Activated CD4-positive, alpha-beta T cell treated with anti-CD3 and anti-CD28 coated beads, Interleukin-2, amount 10 ng/mL, durations not matched to agents 24 days and 14 days (primary cell): ENCODE data around the gene SOX1. TPM values are rescaled to one million over a fixed set of nuclear protein-coding genes. Genes with fewer than 3 reads are reported as not detected.

Experiments used
- DNase-seq: peaks from one replicate; pipeline ENCODE4 v3.0.0; 2022
- H3K27ac Mint-ChIP-seq: one replicate; pipeline ENCODE4 v1.8.0; 2022; ENCODE audit warnings: mild to moderate bottlenecking, mixed read lengths
- H3K27me3 Mint-ChIP-seq: one replicate; pipeline ENCODE4 v1.8.0; 2022; ENCODE audit warnings: mixed read lengths
- H3K36me3 Mint-ChIP-seq: one replicate; pipeline ENCODE4 v1.8.0; 2022; ENCODE audit warnings: low read depth, mild to moderate bottlenecking, mixed read lengths
- H3K4me1 Mint-ChIP-seq: one replicate; pipeline ENCODE4 v1.8.0; 2021; ENCODE audit warnings: mixed read lengths
- H3K4me3 Mint-ChIP-seq: one replicate; pipeline ENCODE4 v1.8.0; 2022; ENCODE audit warnings: mild to moderate bottlenecking, moderate library complexity, mixed read lengths
- H3K9me3 Mint-ChIP-seq: one replicate; pipeline ENCODE4 v1.8.0; 2021; ENCODE audit warnings: mixed read lengths
- intact Hi-C: fragments of 100-400 bp; cut with micrococcal nuclease; formaldehyde crosslinking; loops from one replicate; pipeline ENCODE4 v1.15.1; 2023
- total RNA-seq: library from RNA; stranded (reverse); gene quantifications from 2 replicates; pipeline ENCODE4 v1.2.3, GENCODE V29; 2022

Gene SOX1
- total RNA-seq, 1 donor from 2014 or later = not detected

DNA sequence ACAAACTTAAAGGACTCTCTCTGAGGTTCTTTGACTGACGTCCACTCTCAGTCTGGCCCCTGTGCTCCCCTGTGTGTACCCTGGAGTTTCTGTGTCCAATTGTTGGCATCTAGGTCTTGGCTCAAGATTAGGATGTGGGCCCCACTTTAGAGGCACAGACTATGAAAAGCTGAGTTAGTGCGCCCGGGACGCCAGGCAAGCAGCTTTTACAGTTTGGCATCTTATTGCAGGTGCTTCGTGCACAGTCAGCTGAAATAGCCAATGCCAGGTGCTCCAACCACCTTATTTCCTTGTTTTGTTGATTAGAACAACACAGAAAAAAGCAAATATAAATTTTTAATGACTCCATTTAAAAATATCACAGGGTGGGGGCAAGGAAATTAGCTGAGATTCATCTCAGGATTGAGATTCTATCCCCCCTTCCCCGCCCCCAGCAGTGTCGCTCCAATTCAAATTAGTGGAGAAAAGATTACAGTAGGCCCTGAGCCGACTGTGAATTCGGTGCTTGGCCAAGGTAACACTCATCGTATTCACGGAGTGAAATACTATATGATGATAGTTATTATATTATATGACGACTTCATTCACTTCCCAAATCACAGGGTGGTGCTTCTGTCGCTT, 4.3 kb downstream of the SOX1 start:
- Mint-ChIP-seq H3K27me3 (peaks cover 65% of the 10 kb centered on the region), H3K4me1 (no peaks in the 10 kb centered on the region), H3K27ac (no peak overlapping the region), H3K4me3 (no peak overlapping the region), H3K36me3 (peaks cover 13% of the 10 kb centered on the region), H3K9me3 (peaks cover 13% of the 10 kb centered on the region)
- no peak for DNase-seq
- intact Hi-C loops = loop anchor here (2.0 to 10.0 kb wide), 3 partner anchors 16 to 534 kb away; no protein-coding TSS in a partner anchor

DNA sequence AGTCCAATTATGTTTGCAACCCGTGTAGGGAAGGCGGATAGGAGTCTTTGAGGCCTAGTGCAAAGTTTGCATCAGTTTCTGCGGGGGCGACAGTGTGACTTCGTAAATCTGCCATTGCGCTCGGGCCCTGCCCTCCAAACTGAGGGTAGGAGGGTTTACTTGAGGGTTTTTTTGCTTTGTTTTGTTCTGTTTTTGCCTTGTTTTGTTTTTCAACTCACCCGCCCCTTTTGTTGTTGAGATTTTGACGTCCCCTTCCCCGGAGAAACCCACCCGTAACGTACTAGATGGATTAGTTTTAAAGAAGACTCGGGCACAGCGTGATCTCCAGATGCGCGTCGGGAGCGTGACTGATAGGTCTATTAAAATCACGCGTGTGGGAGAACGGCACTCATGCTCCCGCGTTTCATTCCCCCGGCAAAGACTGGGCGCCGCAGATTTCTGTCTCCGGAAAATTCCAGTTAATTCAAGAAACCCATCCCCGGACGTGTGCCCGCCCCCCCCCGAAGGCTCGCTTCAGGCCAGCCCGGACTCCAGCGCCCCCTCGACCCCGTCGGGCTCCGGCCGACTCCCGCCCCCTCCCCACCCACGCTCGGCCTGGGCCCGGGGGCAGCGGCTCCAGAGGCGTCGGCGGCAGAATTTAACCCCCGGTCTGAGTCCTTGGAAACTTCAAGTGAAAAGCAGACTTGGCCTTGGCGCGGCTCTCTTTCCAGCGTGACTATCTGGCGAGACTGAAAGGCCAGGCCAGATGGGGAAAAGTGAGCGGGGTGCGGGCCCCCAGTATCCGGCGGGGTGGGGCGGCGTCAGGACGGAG, 5.0 kb downstream of the SOX1 start:
- no peaks in the 10 kb centered on the region for H3K4me1 Mint-ChIP-seq
- H3K9me3 Mint-ChIP-seq = peaks cover 13% of the 10 kb centered on the region
- no peak for DNase-seq

DNA sequence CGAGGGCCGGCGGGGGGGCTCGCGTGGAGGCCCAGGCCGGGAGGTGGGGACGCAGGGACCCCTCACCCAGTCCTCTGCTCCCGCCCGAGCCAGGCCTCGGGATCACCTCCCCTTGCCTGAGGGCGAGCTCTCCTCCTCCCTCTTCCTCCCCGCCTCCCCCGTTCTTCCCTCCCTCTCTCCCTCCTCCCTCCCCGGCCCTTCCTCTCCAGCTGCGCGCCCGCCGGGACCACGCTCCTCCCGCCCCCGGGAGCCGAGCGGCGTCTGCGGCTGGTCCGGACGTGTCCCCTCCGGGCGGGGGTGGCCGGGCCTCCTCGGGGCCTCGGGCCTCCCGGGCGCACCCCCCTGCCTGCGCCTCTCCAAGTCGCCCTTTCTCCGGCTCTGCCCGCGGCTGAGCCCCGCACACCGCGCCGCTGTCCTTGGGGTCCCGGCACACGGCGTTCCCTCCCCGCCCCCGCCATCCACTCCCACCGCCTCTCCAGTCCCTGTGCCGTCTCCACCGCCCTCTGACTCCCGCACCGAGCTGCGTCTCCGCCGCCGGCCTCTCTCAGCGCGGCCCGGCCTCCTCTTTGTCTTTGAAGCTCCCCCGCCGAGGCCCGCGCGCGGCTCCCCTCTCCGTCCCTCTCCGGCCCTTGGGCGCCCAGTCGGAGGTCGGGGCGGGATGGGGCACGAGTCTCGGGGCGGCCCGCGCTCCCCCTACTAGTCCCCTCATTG, 5.7 kb downstream of the SOX1 start:
- intact Hi-C loops = loop anchor here (1.0 to 10.0 kb wide), 3 partner anchors 7 to 532 kb away; no protein-coding TSS in a partner anchor
- Mint-ChIP-seq H3K36me3 (peaks cover 11% of the 10 kb centered on the region), H3K27me3 (peaks cover 67% of the 10 kb centered on the region), H3K27ac (no peak overlapping the region), H3K9me3 (peaks cover 13% of the 10 kb centered on the region), H3K4me3 (no peak overlapping the region), H3K4me1 (no peaks in the 10 kb centered on the region)
- no peak for DNase-seq

More for the DNA sequence above, 5.0 kb downstream of the SOX1 start:
- intact Hi-C loops = loop anchor here (2.0 to 10.0 kb wide), 3 partner anchors 17 to 533 kb away; no protein-coding TSS in a partner anchor
- Mint-ChIP-seq H3K4me3 (peak overlapping the region; percentile 14), H3K27ac (peak overlapping the region; percentile 27), H3K36me3 (peaks cover 11% of the 10 kb centered on the region), H3K27me3 (peaks cover 68% of the 10 kb centered on the region)

DNA sequence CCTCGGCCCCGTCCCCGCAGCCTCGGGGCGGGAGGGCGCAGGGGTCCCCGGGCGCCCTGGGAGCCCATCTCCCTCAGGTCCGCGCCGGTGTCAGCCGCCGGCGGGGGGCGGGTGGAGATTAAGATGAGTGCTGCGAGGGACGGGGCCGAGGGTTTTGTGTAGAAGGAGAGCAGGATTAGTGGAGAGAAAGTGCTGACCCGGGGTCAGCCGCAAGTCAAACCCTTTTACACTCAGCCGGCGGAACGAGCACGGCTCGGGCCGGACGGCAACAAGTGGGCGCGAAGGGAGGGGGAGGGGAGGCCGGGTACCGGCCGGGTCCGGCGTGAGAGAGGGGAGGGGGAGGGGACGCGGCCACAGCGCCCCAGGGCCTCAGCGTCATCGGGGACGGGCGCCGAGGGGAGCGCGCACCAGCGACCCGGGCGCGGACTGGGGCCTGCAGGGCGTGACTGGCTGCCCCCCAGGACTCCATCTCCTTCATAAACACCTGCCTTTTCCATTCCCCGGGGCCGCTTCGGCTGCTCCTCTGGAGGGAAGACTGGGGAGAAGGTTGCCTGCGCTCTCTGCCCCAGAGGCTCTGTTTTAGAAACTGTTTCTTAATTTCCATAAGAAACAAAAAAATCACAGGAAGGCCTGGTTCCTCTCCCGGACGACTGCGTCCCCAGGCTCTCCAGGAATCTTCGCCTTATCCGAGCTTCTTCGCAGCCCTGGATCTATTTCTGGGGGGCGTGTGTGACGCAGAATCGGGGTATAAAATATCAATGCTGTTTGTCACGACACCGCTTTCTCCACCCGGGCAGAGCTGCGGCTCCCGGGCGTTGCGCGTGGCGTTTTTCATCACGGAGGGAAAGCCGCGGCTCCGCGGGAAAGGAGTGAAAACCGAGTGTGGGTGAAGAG, 6.5 kb downstream of the SOX1 start:
- peaks cover 11% of the 10 kb centered on the region for H3K36me3 Mint-ChIP-seq
- intact Hi-C loops = loop anchor here (1.0 to 10.0 kb wide), 3 partner anchors 8 to 531 kb away; no protein-coding TSS in a partner anchor
- H3K27me3 Mint-ChIP-seq = peaks cover 69% of the 10 kb centered on the region
- DNase-seq = peak; percentile 47
- H3K4me3 Mint-ChIP-seq = no peak overlapping the region
- no peaks in the 10 kb centered on the region for H3K4me1 Mint-ChIP-seq
- peaks cover 13% of the 10 kb centered on the region for H3K9me3 Mint-ChIP-seq
- H3K27ac Mint-ChIP-seq = peak overlapping the region; percentile 78

DNA sequence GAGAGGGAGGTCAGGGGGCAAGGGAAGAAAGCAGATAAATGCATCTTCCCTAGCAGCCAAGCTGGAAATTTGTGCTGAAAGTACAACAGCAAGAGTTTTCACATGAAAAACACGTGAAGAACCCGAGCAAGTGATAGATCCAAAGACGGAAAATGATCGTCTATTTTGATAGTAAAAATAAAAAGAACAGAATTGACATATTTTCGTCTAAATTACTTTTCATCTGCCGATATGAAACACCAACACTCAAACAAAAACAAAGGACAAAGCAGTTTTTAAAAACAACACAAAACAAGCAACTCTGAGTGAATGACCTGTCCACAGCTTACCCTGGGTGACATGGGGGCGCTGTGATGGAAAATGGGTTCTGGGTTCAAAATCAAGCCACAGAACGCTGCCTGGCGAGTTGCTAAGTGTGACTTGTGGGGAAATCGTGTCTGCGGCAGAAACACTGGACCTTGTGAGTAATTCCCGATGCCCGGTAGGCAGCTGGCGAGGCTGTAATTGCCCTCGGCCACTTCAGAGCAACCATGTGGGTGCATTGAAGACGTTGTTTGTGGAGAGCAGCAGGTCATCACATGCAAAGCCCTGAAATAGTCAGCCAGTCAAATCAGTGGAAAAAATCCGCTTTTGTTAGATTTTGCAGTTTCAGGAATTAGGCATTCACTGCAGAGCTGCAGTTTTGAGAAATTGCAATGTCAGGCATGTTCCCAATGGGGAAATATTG, 7.4 kb downstream of the SOX1 start:
- intact Hi-C loops = loop anchor here (5.0 to 10.0 kb wide), 2 partner anchors 33 to 530 kb away; no protein-coding TSS in a partner anchor
- no peaks in the 10 kb centered on the region for H3K4me1 Mint-ChIP-seq
- H3K27ac Mint-ChIP-seq = peak overlapping the region; percentile 78
- H3K27me3 Mint-ChIP-seq = peaks cover 64% of the 10 kb centered on the region
- peaks cover 6% of the 10 kb centered on the region for H3K36me3 Mint-ChIP-seq
- no peak for DNase-seq
- peaks cover 12% of the 10 kb centered on the region for H3K9me3 Mint-ChIP-seq
- no peak overlapping the region for H3K4me3 Mint-ChIP-seq

DNA sequence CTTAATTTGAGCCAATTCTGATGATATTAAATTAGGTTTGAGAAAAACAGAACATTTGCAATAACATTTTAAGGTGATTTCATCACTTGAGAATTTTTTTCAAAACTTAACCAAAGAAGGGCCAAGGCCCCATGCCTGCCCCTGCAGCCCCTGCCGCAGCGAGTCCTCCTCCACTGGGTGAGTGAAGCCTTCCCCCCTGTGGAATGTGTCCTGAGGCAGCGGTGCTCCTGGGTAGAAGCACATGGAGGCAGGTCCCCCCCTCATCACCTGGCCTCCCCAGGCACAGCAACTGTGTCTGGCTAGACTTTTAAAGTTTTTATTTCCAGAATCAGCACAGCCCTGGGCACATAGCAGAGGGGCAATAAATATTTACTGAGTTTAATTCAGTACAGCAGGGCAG, 10.8 kb downstream of the SOX1 start:
- DNase-seq = no peak
- intact Hi-C loops = loop anchor here (10.0 kb wide), 1 partner anchor 527 kb away; no protein-coding TSS in a partner anchor
- Mint-ChIP-seq H3K4me3 (no peak overlapping the region), H3K9me3 (no peaks in the 10 kb centered on the region), H3K27me3 (peaks cover 38% of the 10 kb centered on the region), H3K36me3 (no peaks in the 10 kb centered on the region), H3K27ac (no peak overlapping the region), H3K4me1 (no peaks in the 10 kb centered on the region)

DNA sequence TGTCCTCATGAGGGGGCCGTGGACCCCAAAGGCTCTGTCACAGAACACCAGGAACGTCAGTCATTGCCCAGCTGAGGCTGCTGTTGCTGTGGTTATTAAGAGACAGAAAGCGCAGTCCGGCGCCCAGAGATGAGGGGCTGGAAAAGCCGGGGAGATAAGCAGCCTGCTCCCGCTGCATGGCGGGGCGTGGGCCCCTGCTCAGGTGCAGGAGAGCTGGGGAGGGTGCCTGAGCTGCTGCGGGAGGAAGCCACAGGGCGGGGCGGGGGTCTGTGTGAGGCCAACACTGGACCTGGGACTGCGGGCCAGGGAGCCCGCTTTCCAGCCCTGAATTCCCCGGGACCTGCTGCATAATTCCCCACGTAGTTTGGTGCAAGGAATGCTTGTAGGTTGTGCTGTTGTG, 11.3 kb downstream of the SOX1 start:
- Mint-ChIP-seq H3K27ac (no peak overlapping the region), H3K9me3 (no peaks in the 10 kb centered on the region), H3K4me3 (no peak overlapping the region), H3K27me3 (peaks cover 37% of the 10 kb centered on the region), H3K36me3 (no peaks in the 10 kb centered on the region), H3K4me1 (no peaks in the 10 kb centered on the region)
- DNase-seq = no peak
- intact Hi-C loops = loop anchor here (10.0 kb wide), 1 partner anchor 527 kb away; no protein-coding TSS in a partner anchor

DNA sequence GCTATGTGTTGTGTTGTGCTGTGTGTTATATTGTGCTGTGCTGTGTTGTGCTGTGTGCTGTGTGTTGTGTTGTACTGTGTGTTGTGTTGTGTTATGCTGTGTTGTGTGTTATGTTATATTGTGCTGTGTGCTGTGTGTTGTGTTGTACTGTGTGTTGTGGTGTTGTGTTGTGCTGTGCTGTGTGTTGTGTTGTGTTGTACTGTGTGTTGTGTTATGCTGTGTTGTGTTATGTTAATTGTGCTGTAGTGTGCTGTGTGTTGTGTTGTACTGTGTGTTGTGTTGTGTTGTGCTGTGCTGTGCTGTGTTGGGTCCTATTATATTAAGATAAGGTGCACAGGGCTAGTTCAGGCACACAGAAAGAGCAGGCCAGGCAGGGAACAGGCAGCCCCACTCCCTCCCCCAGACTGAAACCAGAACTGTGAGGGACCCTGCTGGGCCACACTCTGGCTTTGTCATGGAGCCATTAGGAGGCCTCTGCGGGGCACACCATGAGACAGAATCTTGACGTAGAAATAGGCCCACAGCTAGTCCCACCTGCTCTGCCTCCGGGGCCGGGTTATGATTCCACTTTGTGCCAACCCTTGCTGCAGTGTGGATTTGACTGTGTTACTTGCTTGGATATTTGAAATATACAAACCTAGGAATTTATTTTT, 12.1 kb downstream of the SOX1 start:
- intact Hi-C loops = loop anchor here (10.0 kb wide), 1 partner anchor 526 kb away; no protein-coding TSS in a partner anchor
- Mint-ChIP-seq H3K27ac (no peak overlapping the region), H3K9me3 (peaks cover 6% of the 10 kb centered on the region), H3K4me1 (no peaks in the 10 kb centered on the region), H3K27me3 (peaks cover 31% of the 10 kb centered on the region), H3K4me3 (no peak overlapping the region), H3K36me3 (no peaks in the 10 kb centered on the region)
- no peak for DNase-seq

DNA sequence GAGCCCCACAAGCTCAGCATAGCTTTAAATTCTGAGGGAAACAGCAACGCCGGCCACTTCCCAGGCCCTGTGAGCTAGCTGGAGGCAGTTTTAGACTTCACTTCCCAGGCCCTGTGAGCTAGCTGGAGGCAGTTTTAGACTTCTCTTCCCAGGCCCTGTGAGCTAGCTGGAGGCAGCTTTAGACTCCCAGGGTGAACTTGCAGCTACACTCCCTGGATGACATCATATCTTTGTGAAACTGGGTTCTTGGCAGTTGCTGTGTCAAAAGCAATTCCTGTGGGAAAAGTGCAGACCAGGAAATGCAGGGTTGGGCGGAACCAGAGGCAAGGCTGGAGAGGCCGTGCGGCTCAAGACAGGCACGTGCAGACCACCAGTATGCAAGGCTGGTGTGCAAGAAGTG, 12.7 kb downstream of the SOX1 start:
- Mint-ChIP-seq H3K27me3 (peaks cover 24% of the 10 kb centered on the region), H3K4me1 (no peaks in the 10 kb centered on the region), H3K36me3 (no peaks in the 10 kb centered on the region), H3K9me3 (peaks cover 11% of the 10 kb centered on the region), H3K27ac (no peak overlapping the region), H3K4me3 (no peak overlapping the region)
- intact Hi-C loops = loop anchor here (10.0 kb wide), 1 partner anchor 525 kb away; no protein-coding TSS in a partner anchor
- DNase-seq = no peak

DNA sequence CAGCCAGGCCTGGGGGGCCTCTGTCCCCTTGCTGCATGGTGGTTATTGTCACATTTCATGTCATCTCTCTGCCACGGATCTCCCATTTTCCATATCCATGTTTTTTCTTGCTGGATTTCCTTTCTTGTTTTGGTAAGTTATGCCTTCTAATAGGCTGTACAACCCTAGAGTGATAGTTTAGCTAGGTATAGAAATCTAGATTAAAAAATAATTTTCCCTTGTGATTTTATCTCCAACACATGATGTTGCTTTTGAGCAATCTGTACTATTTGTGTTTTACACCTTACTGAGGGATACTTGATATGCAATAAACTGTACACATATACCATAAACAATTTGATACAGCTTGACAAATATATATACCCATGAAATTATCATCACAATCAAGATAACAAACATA, 17.0 kb downstream of the SOX1 start:
- Mint-ChIP-seq H3K9me3 (peaks cover 17% of the 10 kb centered on the region), H3K4me1 (no peaks in the 10 kb centered on the region), H3K36me3 (no peaks in the 10 kb centered on the region)

DNA sequence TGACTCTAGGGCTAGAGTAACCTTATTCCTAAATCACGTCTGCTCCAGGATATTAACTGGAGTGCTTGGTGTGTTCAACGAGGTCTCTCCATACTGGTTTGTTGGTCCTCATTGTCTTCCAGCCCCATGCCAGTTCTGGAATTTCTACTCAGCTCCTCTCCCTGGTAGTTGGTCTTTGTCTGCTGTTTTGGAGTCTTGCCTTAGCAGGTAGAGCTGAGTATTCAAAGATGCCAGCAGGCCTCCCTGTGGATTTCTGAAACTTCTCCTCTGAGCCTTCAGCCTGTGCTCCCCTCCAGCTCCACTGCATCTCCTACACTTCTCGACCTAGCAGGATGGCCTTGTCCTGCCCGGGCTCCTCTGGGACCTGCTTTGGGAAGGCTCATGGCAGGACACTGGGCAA, 25.5 kb downstream of the SOX1 start:
- no peak overlapping the region for H3K4me3 Mint-ChIP-seq
- H3K9me3 Mint-ChIP-seq = no peaks in the 10 kb centered on the region
- DNase-seq = no peak
- no peaks in the 10 kb centered on the region for H3K4me1 Mint-ChIP-seq
- H3K36me3 Mint-ChIP-seq = no peaks in the 10 kb centered on the region
- H3K27me3 Mint-ChIP-seq = peaks cover 2% of the 10 kb centered on the region
- no peak overlapping the region for H3K27ac Mint-ChIP-seq
- intact Hi-C loops = no loop called here

More for the DNA sequence above, 17.0 kb downstream of the SOX1 start:
- intact Hi-C loops = no loop called here
- Mint-ChIP-seq H3K4me3 (no peak overlapping the region), H3K27me3 (no peaks in the 10 kb centered on the region), H3K27ac (no peak overlapping the region)
- DNase-seq = no peak

DNA sequence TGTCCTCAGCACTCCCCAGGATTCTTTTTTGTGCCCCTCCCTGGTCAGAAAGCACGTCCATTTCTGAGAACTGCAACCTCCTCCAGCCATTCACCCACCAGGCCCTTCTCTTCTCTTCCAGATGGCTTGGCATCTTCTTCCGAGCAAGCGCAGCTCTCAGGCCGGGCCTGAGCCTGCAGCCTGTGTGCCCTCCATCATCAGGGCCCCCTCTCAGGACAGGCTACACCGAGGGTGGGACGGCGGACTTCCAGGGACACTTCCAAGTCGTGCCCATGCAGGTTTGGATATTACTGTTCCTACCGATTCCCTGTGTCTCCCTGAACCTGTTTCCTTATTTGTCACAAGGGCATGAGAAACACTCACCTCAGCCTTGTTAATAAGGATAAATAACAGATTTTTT, 28.4 kb downstream of the SOX1 start:
- H3K4me3 Mint-ChIP-seq = no peak overlapping the region
- H3K27ac Mint-ChIP-seq = no peak overlapping the region
- H3K36me3 Mint-ChIP-seq = no peaks in the 10 kb centered on the region
- no peaks in the 10 kb centered on the region for H3K4me1 Mint-ChIP-seq
- H3K9me3 Mint-ChIP-seq = no peaks in the 10 kb centered on the region
- H3K27me3 Mint-ChIP-seq = peaks cover 8% of the 10 kb centered on the region
- no peak for DNase-seq
- intact Hi-C loops = no loop called here
